CD4-positive, CD25-positive, alpha-beta regulatory T cell (primary cell): ENCODE data around the gene TAF8. TPM values are rescaled to one million over a fixed set of nuclear protein-coding genes. Genes with fewer than 3 reads are reported as not detected.
"Not testable (repeated sequence)": the region's sequence is repeated elsewhere in the genome, so short reads cannot be mapped to it uniquely, and the experiment has no call there.

ENCODE experiments used
- ATAC-seq, 2 donors: fragments of 150-1000 bp; cut with Tn5 transposase; one replicate each; pipeline ENCODE4 v1.10.0; 2021; ENCODE audit warnings: low read depth in 2 of 2, moderate number of reproducible peaks in 2 of 2, moderate library complexity in 1 of 2
- DNase-seq, 3 donors: peaks; one replicate each; pipeline versions ENCODE4 v3.0.0 to v3.0.0-alpha.2; 2012 to 2022; ENCODE audit warnings: mixed read lengths in 1 of 3
- H3K27ac ChIP-seq: one replicate; pipeline ENCODE4 v1.7.0; 2013; ENCODE audit warnings: mild to moderate bottlenecking, low read length; ENCODE audit not compliant: insufficient read depth, poor library complexity, severe bottlenecking
- H3K27me3 ChIP-seq: one replicate; pipeline ENCODE4 v1.7.0; 2013; ENCODE audit warnings: low read length; ENCODE audit not compliant: control insufficient read depth, insufficient read depth
- H3K36me3 ChIP-seq: one replicate; pipeline ENCODE4 v1.7.0; 2013; ENCODE audit warnings: mild to moderate bottlenecking, low read length, moderate library complexity; ENCODE audit not compliant: control insufficient read depth, insufficient read depth
- H3K4me1 ChIP-seq: 2 replicates; pipeline ENCODE4 v1.7.0; 2013; ENCODE audit warnings: mild to moderate bottlenecking, low read length; ENCODE audit not compliant: insufficient read depth, control insufficient read depth, poor library complexity, severe bottlenecking
- H3K4me3 ChIP-seq: one replicate; pipeline ENCODE4 v1.7.0; 2013; ENCODE audit warnings: low read depth, mild to moderate bottlenecking, low read length, moderate library complexity
- H3K9me3 ChIP-seq, 2 experiments: 1 replicate in 1 of 2; 2 replicates in 1 of 2; pipeline ENCODE4 v1.7.0; 2013; ENCODE audit warnings: low read length in 2 of 2, mild to moderate bottlenecking in 1 of 2, moderate library complexity in 1 of 2; ENCODE audit not compliant: control insufficient read depth in 2 of 2
- H3K27ac Mint-ChIP-seq, 3 donors: one replicate each; pipeline ENCODE4 v1.8.0; 2020 to 2022; ENCODE audit warnings: mild to moderate bottlenecking in 3 of 3, mixed read lengths in 3 of 3, moderate library complexity in 2 of 3
- H3K27me3 Mint-ChIP-seq: one replicate; pipeline ENCODE4 v1.8.0; 2022; ENCODE audit warnings: mild to moderate bottlenecking, mixed read lengths
- H3K36me3 Mint-ChIP-seq: one replicate; pipeline ENCODE4 v1.8.0; 2020; ENCODE audit warnings: mixed read lengths
- H3K4me1 Mint-ChIP-seq, 4 donors: one replicate each; pipeline ENCODE4 v1.8.0; 2020 to 2022; ENCODE audit warnings: mixed read lengths in 4 of 4, mild to moderate bottlenecking in 1 of 4
- H3K4me3 Mint-ChIP-seq, 4 donors: one replicate each; pipeline ENCODE4 v1.8.0; 2020 to 2022; ENCODE audit warnings: mild to moderate bottlenecking in 4 of 4, mixed read lengths in 4 of 4, moderate library complexity in 3 of 4
- H3K9me3 Mint-ChIP-seq, 7 donors: one replicate each; pipeline ENCODE4 v1.8.0; 2020 to 2022; ENCODE audit warnings: mixed read lengths in 7 of 7, mild to moderate bottlenecking in 3 of 7, moderate library complexity in 2 of 7
- polyA plus RNA-seq, 4 donors: library from polyadenylated mRNA; unstranded; fragments of 300-500 nt; fragmentation: Illumina TruSeq; gene quantifications; one replicate each; pipeline ENCODE4 v1.2.3, GENCODE V29; 2021
- total RNA-seq: library from RNA; stranded (reverse); gene quantifications from one replicate; pipeline ENCODE4 v1.2.3, GENCODE V29; 2022

Gene TAF8
- total and polyA plus RNA-seq, 5 donors from 2014 or later = 15.9 to 46.7 (median 22.6) TPM

DNA sequence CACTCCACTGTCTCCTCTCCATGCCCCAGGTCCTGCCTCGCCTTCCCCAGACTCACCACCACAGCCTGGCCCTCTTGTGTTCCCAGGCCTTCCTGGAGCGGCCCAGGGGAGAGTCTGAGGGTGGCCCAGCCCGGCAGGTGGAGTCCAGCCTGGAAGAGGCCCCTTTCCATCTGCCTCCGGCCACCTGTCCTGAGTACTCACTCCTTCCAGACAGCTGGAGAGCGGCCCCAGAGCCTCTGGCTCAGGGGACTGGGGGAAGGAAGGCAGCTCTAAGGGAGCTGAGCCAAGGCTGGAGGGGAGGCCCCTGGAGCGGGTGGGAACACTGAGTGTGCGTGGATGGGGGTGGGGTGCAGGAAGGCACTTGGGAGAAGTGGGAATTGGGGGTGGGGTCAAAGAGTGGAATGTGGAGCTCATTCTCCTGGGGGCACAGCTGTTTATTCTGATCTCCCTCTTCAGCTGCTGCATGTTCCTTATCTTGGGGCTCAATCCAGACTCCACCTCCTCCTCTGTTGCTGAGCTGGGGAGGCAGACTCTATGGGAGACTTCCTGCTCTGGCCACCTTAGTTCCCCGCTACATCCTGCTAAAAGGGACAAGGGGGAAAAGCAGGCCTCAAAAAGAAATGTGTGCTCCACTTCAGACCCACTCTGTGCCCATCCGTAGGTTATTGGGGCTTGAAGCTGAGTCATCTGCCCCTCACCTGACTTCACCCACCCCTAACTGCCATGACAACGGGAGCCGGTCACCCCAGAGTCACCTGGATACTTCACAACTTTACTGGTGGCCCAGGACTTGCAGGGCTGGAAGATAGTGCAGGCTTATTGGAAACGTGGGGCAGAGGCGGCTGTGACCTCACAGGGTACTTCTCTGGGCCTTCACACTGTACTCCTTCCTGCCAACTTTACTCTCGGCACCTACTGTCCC, 19.5 kb upstream of the TAF8 start:
- Histone ChIP-seq H3K4me3 (peak overlapping the region; percentile 51), H3K27ac (no peak overlapping the region), H3K36me3 (peaks cover 39% of the 10 kb centered on the region), H3K9me3 (no peaks in the 10 kb centered on the region), H3K27me3 (no peaks in the 10 kb centered on the region), H3K4me1 (peaks cover 75% of the 10 kb centered on the region)
- Mint-ChIP-seq H3K9me3 (no peaks in the 10 kb centered on the region), H3K4me1 (peaks cover 5 to 85% (median 53%) of the 10 kb centered on the region in 4 donors), H3K27me3 (no peaks in the 10 kb centered on the region), H3K27ac (peak overlapping the region; percentile 83 to 95 (median 88)), H3K4me3 (peak overlapping the region; percentile 66 to 86 (median 70)), H3K36me3 (peaks cover 39% of the 10 kb centered on the region)
- DNase-seq = peak in 1 of 3 donors; percentile 60
- ATAC-seq = peak; percentile 69 to 72

DNA sequence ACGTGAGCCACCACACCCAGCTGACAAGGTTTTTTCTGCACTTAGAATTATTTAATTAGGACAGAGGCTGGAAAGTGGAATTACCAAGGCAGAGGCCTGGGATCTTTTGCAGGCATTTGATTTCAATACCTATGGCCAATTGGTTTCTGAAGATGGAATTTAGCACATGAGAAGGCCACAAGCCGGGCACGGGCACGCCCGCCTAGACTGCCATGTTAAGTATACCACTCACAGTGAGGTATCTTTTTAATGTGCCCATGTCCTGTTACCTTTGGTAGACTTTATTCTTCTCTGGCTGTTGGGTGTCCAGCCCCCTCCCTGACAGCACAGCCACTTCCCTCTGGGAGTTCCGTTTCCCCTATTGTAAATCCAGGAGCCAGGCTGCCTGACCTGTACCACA, 18.0 kb upstream of the TAF8 start:
- Mint-ChIP-seq H3K4me3 (peak overlapping the region in 3 of 4 donors; percentile 60 to 74 (median 71)), H3K36me3 (peaks cover 27% of the 10 kb centered on the region), H3K27ac (peak overlapping the region; percentile 36 to 96 (median 39)), H3K4me1 (peaks cover 5 to 78% (median 49%) of the 10 kb centered on the region in 4 donors), H3K9me3 (no peaks in the 10 kb centered on the region), H3K27me3 (no peaks in the 10 kb centered on the region)
- DNase-seq = no peak
- no peaks in the 10 kb centered on the region for H3K9me3 ChIP-seq
- no peak overlapping the region for H3K27ac ChIP-seq
- H3K4me3 ChIP-seq = no peak overlapping the region
- no peak for ATAC-seq
- H3K4me1 ChIP-seq = peaks cover 72% of the 10 kb centered on the region
- H3K36me3 ChIP-seq = peaks cover 32% of the 10 kb centered on the region
- no peaks in the 10 kb centered on the region for H3K27me3 ChIP-seq

DNA sequence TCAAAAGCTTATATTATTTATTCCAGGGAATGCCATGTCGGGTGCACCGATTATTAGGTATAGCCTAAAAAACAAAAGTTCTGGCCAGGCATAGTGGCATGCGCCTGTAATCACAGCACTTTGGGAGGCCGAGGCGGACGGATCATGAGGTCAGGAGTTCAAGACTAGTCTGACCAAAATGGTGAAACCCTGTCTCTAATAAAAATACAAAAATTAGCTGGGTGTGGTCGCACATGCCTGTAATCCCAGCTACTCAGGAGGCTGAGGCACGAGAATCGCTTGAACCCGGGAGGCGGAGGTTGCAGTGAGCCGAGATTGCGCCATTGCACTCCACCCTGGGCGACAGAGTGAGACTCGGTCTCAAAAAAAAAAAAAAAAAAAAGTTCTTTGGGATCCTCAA, 12.7 kb upstream of the TAF8 start:
- not testable (repeated sequence) for DNase-seq, H3K9me3 ChIP-seq, H3K27me3 Mint-ChIP-seq, H3K27me3 ChIP-seq, ATAC-seq, H3K4me3 ChIP-seq, H3K9me3 Mint-ChIP-seq
- Histone ChIP-seq H3K36me3 (peaks cover 11% of the 10 kb centered on the region), H3K4me1 (peaks cover 79% of the 10 kb centered on the region), H3K27ac (peak overlapping the region; percentile 71)
- Mint-ChIP-seq H3K4me3 (peak overlapping the region in 2 of 4 donors; percentile 26 to 32), H3K27ac (peak overlapping the region in 1 of 3 donors; percentile 92), H3K36me3 (peaks cover 13% of the 10 kb centered on the region), H3K4me1 (peaks cover 26 to 79% (median 48%) of the 10 kb centered on the region in 4 donors)

DNA sequence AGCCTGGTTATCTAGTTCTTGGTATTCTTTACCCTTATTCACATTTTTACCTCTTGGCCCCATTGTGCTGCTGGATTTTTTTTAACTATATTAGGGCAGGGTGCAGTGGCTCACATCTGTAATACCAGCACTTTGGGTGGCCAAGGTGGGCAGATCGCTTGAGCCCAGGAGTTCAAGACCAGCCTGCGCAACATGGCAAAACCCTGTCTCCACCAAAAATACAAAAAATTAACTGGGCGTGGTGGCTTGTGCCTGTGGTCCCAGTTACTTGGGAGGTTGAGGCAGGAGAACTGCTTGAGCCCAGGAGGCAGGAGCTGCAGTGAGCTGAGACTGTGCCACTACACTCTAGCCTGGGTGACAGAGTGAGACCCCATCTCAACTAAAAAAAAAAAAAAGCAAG, 12.2 kb upstream of the TAF8 start:
- Mint-ChIP-seq H3K4me3 (peak overlapping the region in 3 of 4 donors; percentile 26 to 35 (median 32)), H3K4me1 (peaks cover 23 to 79% (median 48%) of the 10 kb centered on the region in 4 donors), H3K36me3 (peaks cover 8% of the 10 kb centered on the region), H3K9me3 (no peaks in the 10 kb centered on the region), H3K27me3 (no peaks in the 10 kb centered on the region), H3K27ac (peak overlapping the region in 1 of 3 donors; percentile 92)
- no peak overlapping the region for H3K4me3 ChIP-seq
- H3K36me3 ChIP-seq = peaks cover 11% of the 10 kb centered on the region
- H3K9me3 ChIP-seq = no peaks in the 10 kb centered on the region
- DNase-seq (no peak), ATAC-seq (no peak)
- peaks cover 80% of the 10 kb centered on the region for H3K4me1 ChIP-seq
- no peaks in the 10 kb centered on the region for H3K27me3 ChIP-seq
- H3K27ac ChIP-seq = peak overlapping the region; percentile 71

DNA sequence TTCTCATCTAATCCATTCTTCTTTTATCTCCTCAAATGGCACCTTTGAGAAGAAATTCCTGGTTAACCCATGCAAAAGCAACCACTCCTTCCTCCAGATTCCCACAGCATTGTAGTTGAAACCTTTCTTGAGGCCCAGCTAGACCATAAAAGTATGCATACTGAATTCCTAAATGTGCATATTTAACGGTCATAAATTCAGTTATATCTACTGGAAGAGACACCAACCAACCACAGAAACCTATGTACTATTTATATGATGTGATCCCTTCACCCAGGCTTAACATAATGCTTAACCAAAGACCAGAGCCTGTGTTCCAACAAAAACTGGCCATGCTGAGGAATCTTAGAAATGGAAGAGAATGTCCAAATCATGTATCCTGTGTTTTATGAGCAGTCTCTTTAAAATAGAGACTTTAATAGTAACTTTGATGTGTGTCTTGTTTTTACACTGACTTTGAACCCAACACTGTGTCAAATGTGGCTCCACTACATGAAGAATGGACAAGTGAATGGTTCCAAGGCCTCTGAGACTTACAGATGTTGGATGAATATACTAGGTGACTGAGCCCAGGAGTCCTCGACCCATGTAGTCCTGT, 11.4 kb upstream of the TAF8 start:
- H3K4me3 ChIP-seq = peak overlapping the region; percentile 84
- no peaks in the 10 kb centered on the region for H3K9me3 ChIP-seq
- no peaks in the 10 kb centered on the region for H3K27me3 ChIP-seq
- Mint-ChIP-seq H3K27ac (peak overlapping the region; percentile 82 to 97 (median 83)), H3K36me3 (peaks cover 8% of the 10 kb centered on the region), H3K4me1 (peaks cover 24 to 82% (median 48%) of the 10 kb centered on the region in 4 donors), H3K4me3 (peak overlapping the region; percentile 79 to 87 (median 82)), H3K27me3 (no peaks in the 10 kb centered on the region), H3K9me3 (no peaks in the 10 kb centered on the region)
- peaks cover 11% of the 10 kb centered on the region for H3K36me3 ChIP-seq
- peak overlapping the region; percentile 71 for H3K27ac ChIP-seq
- DNase-seq (no peak), ATAC-seq (no peak)
- peaks cover 86% of the 10 kb centered on the region for H3K4me1 ChIP-seq

DNA sequence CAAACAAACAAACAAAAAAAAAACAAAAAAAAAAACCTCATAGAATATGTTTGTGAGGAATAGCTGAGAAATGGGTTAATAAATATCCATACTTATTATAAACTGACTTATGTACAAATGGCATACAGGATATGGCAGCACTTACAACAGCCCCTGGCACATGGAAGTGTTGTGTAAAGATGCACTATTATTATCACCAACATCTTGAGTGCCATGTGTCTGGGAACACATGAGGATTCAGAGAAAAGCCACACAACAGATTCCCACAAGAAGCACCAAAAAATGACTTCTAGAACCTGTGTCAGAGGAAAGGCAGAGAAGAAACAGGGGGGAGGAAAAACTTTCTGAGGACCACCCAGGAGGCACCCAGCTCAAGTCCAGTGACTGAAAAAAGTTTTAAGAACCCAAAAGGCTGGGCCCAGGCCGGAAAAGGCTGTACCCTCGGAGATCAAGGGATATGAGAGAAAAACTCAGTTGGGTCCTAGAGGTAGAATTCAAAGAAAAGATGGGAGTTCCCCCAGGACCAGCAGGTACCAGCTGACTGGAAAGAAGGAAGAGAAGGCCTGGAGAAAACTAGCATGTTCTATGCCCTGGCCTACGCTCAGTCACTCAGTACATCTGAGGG, 9.4 kb upstream of the TAF8 start:
- Histone ChIP-seq H3K27me3 (no peaks in the 10 kb centered on the region), H3K9me3 (no peaks in the 10 kb centered on the region), H3K36me3 (peaks cover 11% of the 10 kb centered on the region), H3K27ac (peak overlapping the region; percentile 71), H3K4me3 (peak overlapping the region; percentile 51), H3K4me1 (peaks cover 92% of the 10 kb centered on the region)
- no peak for ATAC-seq
- Mint-ChIP-seq H3K36me3 (peaks cover 6% of the 10 kb centered on the region), H3K4me1 (peaks cover 36 to 87% (median 54%) of the 10 kb centered on the region in 4 donors), H3K27ac (peak overlapping the region; percentile 68 to 98 (median 83)), H3K27me3 (peaks cover 3% of the 10 kb centered on the region), H3K4me3 (peak overlapping the region; percentile 71 to 89 (median 86)), H3K9me3 (no peaks in the 10 kb centered on the region)
- peak in 1 of 3 donors; percentile 28 for DNase-seq

DNA sequence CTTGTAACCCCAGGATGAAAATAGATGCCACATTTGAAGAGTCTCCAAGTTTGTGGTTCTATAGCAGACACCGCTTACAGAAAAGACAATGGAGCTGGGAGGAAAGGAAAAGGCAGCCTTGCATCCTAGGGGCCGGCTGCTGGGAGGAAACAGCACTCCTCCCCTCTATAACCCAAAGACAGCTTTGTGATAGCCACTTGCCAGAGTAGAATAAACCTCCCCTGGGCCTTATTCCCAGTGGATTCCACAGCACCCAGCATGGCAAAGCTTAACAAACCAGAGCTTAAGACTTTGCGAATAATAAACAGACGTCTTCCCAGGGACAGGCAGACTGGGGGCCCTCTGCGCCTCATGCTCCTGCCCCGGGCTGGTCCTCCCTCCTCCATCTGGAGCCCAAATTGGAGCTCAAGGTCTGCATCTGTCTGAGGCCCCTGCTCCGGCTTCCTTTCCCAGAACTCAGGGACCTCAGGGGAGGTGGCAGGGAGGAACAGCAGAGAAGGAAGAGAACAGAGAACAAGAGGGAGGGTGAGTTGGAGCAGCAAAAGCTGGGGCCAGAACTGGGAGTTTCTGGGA, 8.8 kb upstream of the TAF8 start:
- DNase-seq (no peak), ATAC-seq (no peak)
- peaks cover 40 to 89% (median 58%) of the 10 kb centered on the region in 4 donors for H3K4me1 Mint-ChIP-seq
- H3K27ac Mint-ChIP-seq = peak overlapping the region; percentile 68 to 98 (median 83)
- H3K27me3 ChIP-seq = no peaks in the 10 kb centered on the region
- H3K36me3 Mint-ChIP-seq = peaks cover 9% of the 10 kb centered on the region
- H3K4me3 ChIP-seq = peak overlapping the region; percentile 51
- H3K27ac ChIP-seq = peak overlapping the region; percentile 71
- H3K9me3 ChIP-seq = no peaks in the 10 kb centered on the region
- no peaks in the 10 kb centered on the region for H3K9me3 Mint-ChIP-seq
- H3K4me3 Mint-ChIP-seq = peak overlapping the region; percentile 71 to 89 (median 86)
- H3K4me1 ChIP-seq = peaks cover 95% of the 10 kb centered on the region
- peaks cover 5% of the 10 kb centered on the region for H3K27me3 Mint-ChIP-seq
- peaks cover 11% of the 10 kb centered on the region for H3K36me3 ChIP-seq
